ENCODE data around the gene SNRPD2. TPM values are rescaled to one million over a fixed set of nuclear protein-coding genes. Genes with fewer than 3 reads are reported as not detected.

The SNRPD2 gene
- 2,162 TPM for polyA plus RNA-seq (2013, experiment 1 of 2)
- 2,125 TPM for polyA plus RNA-seq (2013, experiment 2 of 2)

DNA sequence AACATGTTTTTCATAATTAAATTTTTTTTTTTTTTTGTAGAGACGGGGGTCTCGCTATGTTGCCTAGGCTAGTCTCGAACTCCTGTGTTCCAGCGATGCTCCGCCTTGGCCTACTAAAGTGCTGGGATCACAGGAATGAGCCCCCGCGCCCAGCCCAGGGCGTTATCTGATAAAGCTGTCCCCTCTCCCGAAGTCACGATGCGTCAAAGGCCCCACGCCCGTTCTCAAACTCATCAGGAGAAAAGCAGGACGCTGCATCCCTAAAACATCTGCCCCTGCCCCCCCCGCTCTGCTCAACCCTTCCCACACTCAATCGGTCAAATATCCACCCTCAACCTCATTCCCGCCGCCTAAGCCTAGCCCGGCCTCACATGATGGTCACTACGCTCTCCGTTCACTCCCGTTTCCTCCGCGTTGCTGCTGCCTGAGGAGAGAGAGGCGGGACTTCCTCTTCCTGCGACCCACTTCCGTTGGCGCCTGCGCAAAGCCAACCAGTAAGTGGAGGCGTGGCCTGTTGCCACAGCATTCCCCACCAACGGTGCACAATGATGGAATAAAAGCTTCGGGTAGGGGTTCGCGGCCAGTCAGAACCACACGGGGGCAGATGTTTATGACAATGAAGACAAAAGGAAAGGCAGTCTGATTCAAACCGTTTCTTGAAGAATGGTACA is at the start of gene SNRPD2:
Gene SNRPD2 (minus strand): TSS at position 438 of the 671 bp plus-strand sequence. CDS start 65 bp downstream, at position 373.
- Histone ChIP-seq H3K4me2 (ENCODE audit: insufficient read depth, low read length, poor library complexity, severe bottlenecking) (peak within 1 kb of the TSS; percentile 92), H3K4me1 (ENCODE audit: control insufficient read depth in 2 of 2, insufficient read depth in 1 of 2, low read depth in 1 of 2, low read length in 2 of 2) (peaks cover 2 to 3% of the 10 kb centered on the region in 2 donors), H3K4ac (ENCODE audit: low read length) (no peak within 1 kb of the TSS), H3K9ac (ENCODE audit: low read depth, low read length, poor library complexity) (peak within 1 kb of the TSS; percentile 96), H2BK15ac (ENCODE audit: low read length) (no peak within 1 kb of the TSS), H3K4me3 (ENCODE audit: low read length in 2 of 2) (peak within 1 kb of the TSS; percentile 58 to 97), H4K8ac (ENCODE audit: low read depth, low read length) (no peak within 1 kb of the TSS), H3K23ac (ENCODE audit: low read depth, low read length, poor library complexity) (peak within 1 kb of the TSS; percentile 99), H3K36me3 (replicated peaks in 1 of 2; ENCODE audit: control insufficient read depth in 2 of 2, insufficient read depth in 2 of 2, low read length in 2 of 2) (peaks cover 25 to 49% of the 10 kb centered on the region in 2 donors), H3K18ac (ENCODE audit: low read length) (peak within 1 kb of the TSS; percentile 91), H2BK12ac (ENCODE audit: low read length) (no peak within 1 kb of the TSS), H4K91ac (ENCODE audit: low read depth, low read length, poor library complexity) (no peak within 1 kb of the TSS), H3K14ac (ENCODE audit: low read length) (no peak within 1 kb of the TSS), H3K79me1 (ENCODE audit: low read depth, low read length) (peaks cover 5% of the 10 kb centered on the region), H3K27ac (replicated peaks; ENCODE audit: low read length) (peak within 1 kb of the TSS; percentile 87), H3K9me3 (replicated peaks in 1 of 2; ENCODE audit: control insufficient read depth in 2 of 2, insufficient read depth in 1 of 2, low read depth in 1 of 2, low read length in 2 of 2) (no peaks in the 10 kb centered on the region), H2BK120ac (ENCODE audit: low read depth, low read length) (no peak within 1 kb of the TSS), H2BK5ac (ENCODE audit: low read length) (peak within 1 kb of the TSS; percentile 88), H2AFZ (ENCODE audit: low read length) (peak within 1 kb of the TSS; percentile 89), H2AK5ac (ENCODE audit: low read depth, low read length) (peak within 1 kb of the TSS; percentile 86), H3K27me3 (ENCODE audit: control insufficient read depth in 3 of 3, insufficient read depth in 3 of 3, low read depth in 1 of 3, low read length in 3 of 3) (no peaks in the 10 kb centered on the region)
- WGBS, 2 donors (ENCODE audit: extremely low coverage in 2 of 2, insufficient read length in 2 of 2, insufficient replicate concordance in 1 of 2) = no CpG with 5 or more reads among the region's 36 CpGs
- DNase-seq (ENCODE audit: low spot score) = peak; percentile 96

DNA sequence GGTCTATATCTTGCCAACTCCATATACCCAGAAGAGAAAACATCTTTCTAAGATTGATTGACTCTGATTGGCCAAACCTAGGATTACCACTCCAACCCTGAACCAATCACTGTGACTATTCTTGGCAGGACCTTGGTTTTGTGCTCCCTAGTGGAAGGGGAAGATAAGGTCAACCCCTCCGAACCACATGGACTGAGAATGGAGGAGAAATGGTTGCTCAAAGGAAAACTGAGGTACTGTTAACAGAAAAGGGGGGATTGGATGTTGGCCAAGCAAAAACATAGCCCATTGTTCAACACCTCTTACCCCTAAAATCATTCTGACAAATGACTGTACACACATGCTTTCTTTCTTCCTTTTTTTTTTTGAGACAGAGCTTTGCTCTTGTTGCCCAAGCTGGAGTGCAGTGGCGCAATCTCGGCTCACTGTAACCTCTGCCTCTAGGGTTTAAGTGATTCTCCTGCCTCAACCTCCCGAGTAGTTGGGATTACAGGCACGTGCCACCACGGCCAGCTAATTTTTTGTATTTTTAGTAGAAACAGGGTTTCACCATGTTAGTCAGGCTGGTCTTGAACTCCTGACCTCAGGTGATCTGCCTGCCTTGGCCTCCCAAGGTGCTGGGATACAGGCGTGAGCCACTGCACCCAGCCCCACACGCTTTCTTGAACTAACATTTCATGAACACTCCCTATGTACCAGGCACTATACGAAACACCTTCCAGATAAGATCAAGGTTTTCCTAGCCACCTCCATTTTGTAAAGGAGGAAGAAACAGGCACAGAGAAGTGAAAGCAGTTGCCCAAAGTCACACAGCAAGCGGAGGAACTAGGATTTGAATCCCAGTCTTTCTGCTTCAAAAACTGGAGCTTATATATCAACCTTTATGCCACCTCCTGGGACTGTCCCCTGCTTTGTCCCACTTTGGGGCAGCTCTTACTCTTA is 48.0 kb upstream of the SNRPD2 start:
- Histone ChIP-seq H3K79me1 (ENCODE audit: low read depth, low read length) (no peaks in the 10 kb centered on the region), H4K8ac (ENCODE audit: low read depth, low read length) (no peak overlapping the region), H3K9ac (ENCODE audit: low read depth, low read length, poor library complexity) (no peak overlapping the region), H2BK15ac (ENCODE audit: low read length) (no peak overlapping the region), H3K23ac (ENCODE audit: low read depth, low read length, poor library complexity) (no peak overlapping the region), H3K9me3 (replicated peaks in 1 of 2; ENCODE audit: control insufficient read depth in 2 of 2, insufficient read depth in 1 of 2, low read depth in 1 of 2, low read length in 2 of 2) (no peaks in the 10 kb centered on the region), H3K14ac (ENCODE audit: low read length) (no peak overlapping the region), H3K4me2 (ENCODE audit: insufficient read depth, low read length, poor library complexity, severe bottlenecking) (no peak overlapping the region), H3K36me3 (replicated peaks in 1 of 2; ENCODE audit: control insufficient read depth in 2 of 2, insufficient read depth in 2 of 2, low read length in 2 of 2) (no peaks in the 10 kb centered on the region), H2BK5ac (ENCODE audit: low read length) (no peak overlapping the region), H3K4me1 (ENCODE audit: control insufficient read depth in 2 of 2, insufficient read depth in 1 of 2, low read depth in 1 of 2, low read length in 2 of 2) (no peaks in the 10 kb centered on the region), H2BK12ac (ENCODE audit: low read length) (no peak overlapping the region), H3K4ac (ENCODE audit: low read length) (no peak overlapping the region), H4K91ac (ENCODE audit: low read depth, low read length, poor library complexity) (no peak overlapping the region), H2BK120ac (ENCODE audit: low read depth, low read length) (no peak overlapping the region), H3K27me3 (ENCODE audit: control insufficient read depth in 3 of 3, insufficient read depth in 3 of 3, low read depth in 1 of 3, low read length in 3 of 3) (peaks cover 0 to 8% (median 0%) of the 10 kb centered on the region in 3 experiments), H2AFZ (ENCODE audit: low read length) (no peak overlapping the region), H2AK5ac (ENCODE audit: low read depth, low read length) (no peak overlapping the region), H3K4me3 (ENCODE audit: low read length in 2 of 2) (no peak overlapping the region), H3K18ac (ENCODE audit: low read length) (no peak overlapping the region), H3K27ac (replicated peaks; ENCODE audit: low read length) (no peak overlapping the region)
- no CpG with 5 or more reads among the region's 10 CpGs for WGBS, 2 donors (ENCODE audit: extremely low coverage in 2 of 2, insufficient read length in 2 of 2, insufficient replicate concordance in 1 of 2)
- DNase-seq (ENCODE audit: low spot score) = no peak

DNA sequence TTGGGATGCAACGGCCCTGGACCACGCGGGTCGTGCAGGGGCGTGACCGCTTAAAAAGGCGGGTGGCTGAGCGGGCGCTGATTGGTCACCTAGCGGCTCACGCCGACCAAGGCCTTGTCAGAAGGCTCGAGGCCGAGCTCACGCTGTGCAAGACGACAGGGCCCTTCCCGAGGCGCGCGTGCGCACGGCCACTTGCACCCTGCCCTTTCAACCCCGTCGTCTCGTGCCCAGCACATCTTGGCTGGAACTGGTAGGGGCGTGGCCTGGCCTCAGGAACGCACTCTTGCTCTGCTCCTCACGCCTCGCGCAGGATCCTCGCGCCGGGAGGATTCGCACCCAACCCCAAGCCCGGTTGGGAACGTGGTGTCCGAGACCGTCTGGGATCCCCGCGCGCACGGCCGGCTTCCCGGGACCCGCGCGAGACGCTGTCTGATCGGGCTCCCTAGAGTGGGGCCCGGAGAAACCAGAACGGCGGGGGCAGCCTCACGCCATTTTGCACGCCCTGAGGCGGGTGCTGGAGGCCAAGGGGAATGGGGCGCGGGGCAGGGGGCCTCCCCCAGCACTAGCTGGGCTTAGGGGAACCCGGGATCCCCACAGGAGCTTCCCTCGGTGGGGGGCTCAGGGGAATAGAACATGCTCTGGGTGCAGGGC is 41.5 kb upstream of the SNRPD2 start, which contains the start of gene MEIOSIN:
Gene MEIOSIN (plus strand): TSS at position 280 of the 651 bp plus-strand sequence. CDS start 1,938 bp downstream, outside the sequence.
- H2BK120ac ChIP-seq (ENCODE audit: low read depth, low read length) = peak within 1 kb of the TSS; percentile 1
- H2BK5ac ChIP-seq (ENCODE audit: low read length) = no peak within 1 kb of the TSS
- H2AK5ac ChIP-seq (ENCODE audit: low read depth, low read length) = peak within 1 kb of the TSS; percentile 86
- no peak within 1 kb of the TSS for H3K4ac ChIP-seq (ENCODE audit: low read length)
- H3K4me1 ChIP-seq (ENCODE audit: control insufficient read depth in 2 of 2, insufficient read depth in 1 of 2, low read depth in 1 of 2, low read length in 2 of 2) = peaks cover 0 to 7% of the 10 kb centered on the region in 2 donors
- peak within 1 kb of the TSS; percentile 6 for H2AFZ ChIP-seq (ENCODE audit: low read length)
- peak within 1 kb of the TSS; percentile 17 for H3K23ac ChIP-seq (ENCODE audit: low read depth, low read length, poor library complexity)
- H3K14ac ChIP-seq (ENCODE audit: low read length) = peak within 1 kb of the TSS; percentile 56
- no peak within 1 kb of the TSS for H3K4me2 ChIP-seq (ENCODE audit: insufficient read depth, low read length, poor library complexity, severe bottlenecking)
- no peaks in the 10 kb centered on the region for H3K9me3 ChIP-seq (replicated peaks in 1 of 2; ENCODE audit: control insufficient read depth in 2 of 2, insufficient read depth in 1 of 2, low read depth in 1 of 2, low read length in 2 of 2)
- no peak within 1 kb of the TSS for H3K9ac ChIP-seq (ENCODE audit: low read depth, low read length, poor library complexity)
- peak within 1 kb of the TSS; percentile 65 for H4K8ac ChIP-seq (ENCODE audit: low read depth, low read length)
- no CpG with 5 or more reads among the region's 59 CpGs for WGBS, 2 donors (ENCODE audit: extremely low coverage in 2 of 2, insufficient read length in 2 of 2, insufficient replicate concordance in 1 of 2)
- H4K91ac ChIP-seq (ENCODE audit: low read depth, low read length, poor library complexity) = no peak within 1 kb of the TSS
- no peaks in the 10 kb centered on the region for H3K79me1 ChIP-seq (ENCODE audit: low read depth, low read length)
- peak within 1 kb of the TSS; percentile 71 for H3K18ac ChIP-seq (ENCODE audit: low read length)
- H2BK12ac ChIP-seq (ENCODE audit: low read length) = peak within 1 kb of the TSS; percentile 90
- peak within 1 kb of the TSS; percentile 11 for H2BK15ac ChIP-seq (ENCODE audit: low read length)
- H3K36me3 ChIP-seq (replicated peaks in 1 of 2; ENCODE audit: control insufficient read depth in 2 of 2, insufficient read depth in 2 of 2, low read length in 2 of 2) = no peaks in the 10 kb centered on the region
- DNase-seq (ENCODE audit: low spot score) = no peak
- H3K27ac ChIP-seq (replicated peaks; ENCODE audit: low read length) = no peak within 1 kb of the TSS
- no peak within 1 kb of the TSS for H3K4me3 ChIP-seq (ENCODE audit: low read length in 2 of 2)
- H3K27me3 ChIP-seq (ENCODE audit: control insufficient read depth in 3 of 3, insufficient read depth in 3 of 3, low read depth in 1 of 3, low read length in 3 of 3) = no peaks in the 10 kb centered on the region
